WERI-Rb-1 (cell line): ENCODE results near the gene ZC3HAV1L.
A peak's percentile ranks its signal among the peaks of the same experiment; 100 is the strongest.

Experiments used
- DNase-seq: peaks from one replicate; pipeline ENCODE4 v3.0.0-alpha.2; 2020
- H3K27ac ChIP-seq: fragments of 250-450 bp; sonication (Bioruptor Pico); 2 replicates; pipeline ENCODE4 v1.5.1; 2020; ENCODE audit warnings: mild to moderate bottlenecking, moderate library complexity
- H3K27me3 ChIP-seq: fragments of 250-450 bp; sonication (Bioruptor Pico); 2 replicates; pipeline ENCODE4 v1.5.1; 2021; ENCODE audit warnings: mild to moderate bottlenecking, low read depth, moderate library complexity; ENCODE audit not compliant: insufficient read depth, severe bottlenecking
- H3K36me3 ChIP-seq: fragments of 250-450 bp; sonication (Bioruptor Pico); 2 replicates; pipeline ENCODE4 v1.5.1; 2020; ENCODE audit warnings: mild to moderate bottlenecking, moderate library complexity
- H3K4me3 ChIP-seq: 2 replicates; pipeline ENCODE4 v1.5.1; 2011; ENCODE audit warnings: low read depth, mild to moderate bottlenecking, control low read depth, low read length
- H3K9me3 ChIP-seq: fragments of 250-450 bp; sonication (Bioruptor Pico); 2 replicates; pipeline ENCODE4 v1.5.1; 2021; ENCODE audit warnings: mild to moderate bottlenecking, moderate library complexity; ENCODE audit not compliant: severe bottlenecking
- TF ChIP-seq, protein P1 (sequence below): IDR thresholded peaks from 2 replicates; pipeline ENCODE4 v1.5.1; 2011; ENCODE audit warnings: low read depth, mild to moderate bottlenecking, control low read depth, inconsistent platforms, low read length

Gene ZC3HAV1L

DNA sequence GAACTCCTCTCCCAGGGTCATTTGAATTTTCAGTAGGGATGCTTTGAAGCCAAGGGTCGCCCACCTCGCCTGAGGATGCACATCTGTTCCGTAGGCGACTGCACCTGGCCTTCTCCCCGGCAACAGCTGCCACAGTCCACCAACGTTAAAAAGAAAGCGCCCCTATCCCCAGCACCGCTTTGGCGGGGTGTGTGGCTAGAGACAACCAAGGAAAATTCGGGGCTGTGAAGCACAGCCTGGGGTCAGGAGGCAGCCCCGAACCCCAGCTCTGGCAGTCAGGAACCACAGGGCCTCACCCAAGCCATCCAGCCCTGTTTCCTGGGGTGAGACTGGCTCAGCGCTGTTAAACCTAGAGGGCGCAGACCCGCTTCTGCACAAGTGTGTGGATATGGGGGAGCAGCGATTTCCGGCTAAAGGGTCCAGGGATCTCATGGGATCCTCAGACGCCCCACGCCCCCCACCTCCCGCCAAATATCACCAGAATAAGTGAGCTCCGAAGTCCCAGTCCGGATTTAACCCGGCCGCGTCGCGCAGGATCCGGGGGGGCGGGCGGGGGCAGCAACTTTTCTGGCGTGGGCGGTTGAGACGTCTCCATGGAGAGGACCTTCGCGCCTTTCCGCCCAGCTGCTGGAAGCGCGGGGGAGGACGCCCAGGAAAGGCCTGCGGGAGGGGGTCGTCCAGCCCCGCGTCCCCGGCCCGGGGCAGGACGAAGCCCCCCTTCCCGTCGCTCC, 822 bp downstream of the ZC3HAV1L start:
- TF ChIP-seq, protein P1, sequence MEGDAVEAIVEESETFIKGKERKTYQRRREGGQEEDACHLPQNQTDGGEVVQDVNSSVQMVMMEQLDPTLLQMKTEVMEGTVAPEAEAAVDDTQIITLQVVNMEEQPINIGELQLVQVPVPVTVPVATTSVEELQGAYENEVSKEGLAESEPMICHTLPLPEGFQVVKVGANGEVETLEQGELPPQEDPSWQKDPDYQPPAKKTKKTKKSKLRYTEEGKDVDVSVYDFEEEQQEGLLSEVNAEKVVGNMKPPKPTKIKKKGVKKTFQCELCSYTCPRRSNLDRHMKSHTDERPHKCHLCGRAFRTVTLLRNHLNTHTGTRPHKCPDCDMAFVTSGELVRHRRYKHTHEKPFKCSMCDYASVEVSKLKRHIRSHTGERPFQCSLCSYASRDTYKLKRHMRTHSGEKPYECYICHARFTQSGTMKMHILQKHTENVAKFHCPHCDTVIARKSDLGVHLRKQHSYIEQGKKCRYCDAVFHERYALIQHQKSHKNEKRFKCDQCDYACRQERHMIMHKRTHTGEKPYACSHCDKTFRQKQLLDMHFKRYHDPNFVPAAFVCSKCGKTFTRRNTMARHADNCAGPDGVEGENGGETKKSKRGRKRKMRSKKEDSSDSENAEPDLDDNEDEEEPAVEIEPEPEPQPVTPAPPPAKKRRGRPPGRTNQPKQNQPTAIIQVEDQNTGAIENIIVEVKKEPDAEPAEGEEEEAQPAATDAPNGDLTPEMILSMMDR = no peak
- H3K27me3 ChIP-seq = no peaks in the 10 kb centered on the region
- peaks cover 50% of the 10 kb centered on the region for H3K36me3 ChIP-seq
- no peaks in the 10 kb centered on the region for H3K9me3 ChIP-seq
- peak overlapping the region; percentile 97 for H3K27ac ChIP-seq
- peak overlapping the region; percentile 88 for H3K4me3 ChIP-seq
- DNase-seq = peak; percentile 46

DNA sequence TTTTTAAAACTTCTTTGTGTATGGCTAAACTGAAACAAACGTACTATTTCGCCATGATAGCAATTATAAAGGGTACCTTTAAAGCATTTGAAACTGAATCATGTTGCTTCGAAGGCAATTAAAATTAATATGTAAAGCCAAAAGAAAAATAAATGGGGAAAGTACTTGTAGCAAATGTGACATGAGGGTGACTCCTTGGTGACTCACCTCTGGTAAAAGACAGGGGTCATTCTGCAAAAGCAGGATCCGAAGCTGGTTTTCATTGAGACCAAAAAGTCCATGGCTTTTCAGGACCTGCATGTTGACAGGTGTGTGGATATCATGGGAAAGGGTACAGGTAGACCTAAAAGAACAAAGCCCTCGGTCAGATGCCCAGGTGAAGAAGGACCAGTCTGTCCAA, 1.5 kb downstream of the ZC3HAV1L start:
- H3K27me3 ChIP-seq = no peaks in the 10 kb centered on the region
- no peak for DNase-seq
- H3K27ac ChIP-seq = no peak overlapping the region
- no peaks in the 10 kb centered on the region for H3K9me3 ChIP-seq
- no peak overlapping the region for H3K4me3 ChIP-seq
- TF ChIP-seq, protein P1 = no peak
- peaks cover 56% of the 10 kb centered on the region for H3K36me3 ChIP-seq

DNA sequence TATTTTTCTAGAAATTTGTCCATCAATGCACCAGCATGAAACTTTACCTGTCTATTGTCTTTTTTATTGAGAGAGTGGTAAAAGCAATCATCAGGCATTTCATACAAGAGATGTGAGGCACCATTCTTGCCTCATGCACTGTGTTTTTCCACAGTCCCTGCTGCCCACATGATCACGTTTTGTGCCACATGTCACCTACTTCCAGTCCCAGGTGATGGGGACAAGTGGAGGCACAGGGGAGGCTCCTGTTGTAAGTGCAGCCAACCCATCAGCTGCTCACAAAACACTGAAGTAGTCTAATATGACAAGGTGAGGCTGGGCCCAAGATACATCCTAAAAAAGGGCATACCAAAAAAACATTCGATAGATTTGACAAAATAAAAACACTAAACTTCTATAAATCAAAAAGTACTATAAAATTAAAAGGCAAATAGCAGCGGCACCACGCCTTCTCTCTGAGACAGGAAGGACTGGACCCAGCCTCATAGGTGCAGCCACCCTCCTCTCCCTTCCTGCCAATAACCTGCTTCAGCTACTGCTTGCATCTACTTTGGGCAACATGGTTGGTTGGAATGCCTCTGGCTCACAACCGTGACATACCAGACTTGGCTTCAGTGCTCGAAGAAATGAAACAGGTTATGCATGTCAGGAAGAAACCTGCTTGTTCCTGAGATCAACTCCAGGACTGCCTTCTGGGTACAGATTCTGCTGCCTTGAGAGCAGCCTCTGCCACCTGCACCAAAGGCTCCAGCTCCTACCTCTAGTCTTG, 2.3 kb downstream of the ZC3HAV1L start:
- TF ChIP-seq, protein P1 = no peak
- Histone ChIP-seq H3K27ac (no peak overlapping the region), H3K4me3 (no peak overlapping the region), H3K9me3 (no peaks in the 10 kb centered on the region), H3K36me3 (peaks cover 63% of the 10 kb centered on the region), H3K27me3 (no peaks in the 10 kb centered on the region)
- no peak for DNase-seq

DNA sequence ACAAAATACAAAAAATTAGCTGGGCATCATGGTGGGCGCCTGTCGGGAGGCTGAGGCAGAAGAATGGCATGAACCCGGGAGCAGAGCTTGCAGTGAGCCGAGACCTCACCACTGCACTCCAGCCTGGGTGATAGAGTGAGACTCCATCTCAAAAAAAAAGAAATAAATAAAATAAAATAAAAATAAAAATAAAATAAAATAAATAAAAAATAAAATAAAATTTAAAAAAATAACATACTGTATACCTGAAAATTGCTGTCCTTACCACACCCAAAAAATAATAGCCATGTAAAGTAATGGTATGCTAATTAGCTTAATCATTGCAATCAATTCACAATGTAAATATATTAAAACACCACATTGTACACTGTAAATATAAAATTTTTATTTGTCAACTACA, 3.4 kb downstream of the ZC3HAV1L start:
- DNase-seq = no peak
- Histone ChIP-seq H3K36me3 (peaks cover 70% of the 10 kb centered on the region), H3K4me3 (no peak overlapping the region), H3K27me3 (no peaks in the 10 kb centered on the region), H3K27ac (no peak overlapping the region), H3K9me3 (no peaks in the 10 kb centered on the region)
- TF ChIP-seq, protein P1 = no peak

DNA sequence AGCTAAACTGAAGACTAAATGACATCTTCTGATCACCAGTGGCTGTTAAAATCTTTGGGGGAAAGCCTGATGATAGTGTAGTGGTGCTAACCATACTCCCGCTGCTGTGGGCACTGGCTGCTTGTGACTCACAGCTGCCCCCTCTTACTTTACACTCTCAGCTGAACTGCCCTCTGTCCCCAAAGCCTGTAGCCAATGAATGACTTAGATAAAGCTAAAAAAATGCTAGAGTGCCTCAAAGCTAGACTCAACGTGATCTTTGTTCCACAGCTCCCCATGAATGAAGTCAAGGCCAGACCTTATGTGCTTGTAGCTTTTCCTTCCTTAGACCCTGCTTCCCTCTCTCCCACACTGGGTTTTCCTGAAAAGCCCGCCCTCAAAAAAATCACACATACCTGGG, 6.5 kb downstream of the ZC3HAV1L start:
- H3K27ac ChIP-seq = no peak overlapping the region
- H3K4me3 ChIP-seq = no peak overlapping the region
- no peaks in the 10 kb centered on the region for H3K27me3 ChIP-seq
- DNase-seq = no peak
- peaks cover 81% of the 10 kb centered on the region for H3K36me3 ChIP-seq
- TF ChIP-seq, protein P1 = no peak
- H3K9me3 ChIP-seq = no peaks in the 10 kb centered on the region
